PC-9 (cell line): ENCODE results near the gene NUP210. TPM values are rescaled to one million over a fixed set of nuclear protein-coding genes. Genes with fewer than 3 reads are reported as not detected.

Source experiments
- BruUV-seq: library from RNA; stranded (reverse); fragments of 400-500 nt; replicated peaks from 2 replicates; lab custom pipeline; 2021; lab: Mats Ljungman, UMichigan
- CTCF ChIA-PET: fragments of 300-600 bp; sonication (Branson Sonifier 250); formaldehyde crosslinking; loops from one replicate; lab custom pipeline; 2022; ENCODE audit warnings: antibody characterized with exemption; lab: Charles Lee
- POLR2A ChIA-PET: fragments of 300-600 bp; sonication (Branson Sonifier 250); formaldehyde crosslinking; loops from one replicate; lab custom pipeline; 2022; ENCODE audit warnings: antibody characterized with exemption; ENCODE audit not compliant: unreplicated experiment; lab: Charles Lee
- DNase-seq, 2 experiments: peaks; one replicate each; pipeline versions ENCODE4 v3.0.0 to v3.0.0-alpha.2; 2015 to 2022; ENCODE audit warnings: mixed read lengths in 1 of 2
- H2AFZ ChIP-seq: fragments of 200-600 bp; sonication (generic); 2 replicates; pipeline ENCODE4 v1.8.1; 2017; ENCODE audit warnings: antibody characterized with exemption
- H3F3A ChIP-seq: fragments of 200-600 bp; sonication (generic); 2 replicates; pipeline ENCODE4 v1.8.1; 2017; ENCODE audit warnings: antibody characterized with exemption, mild to moderate bottlenecking, low read depth; ENCODE audit not compliant: insufficient read depth
- H3K27ac ChIP-seq: fragments of 200-600 bp; sonication (generic); 2 replicates; pipeline ENCODE4 v1.6.1; 2016; ENCODE audit warnings: mixed run types
- H3K27me3 ChIP-seq: fragments of 200-600 bp; sonication (generic); 2 replicates; pipeline ENCODE4 v1.6.1; 2016; ENCODE audit warnings: low read depth, mixed run types; ENCODE audit not compliant: insufficient read depth
- H3K36me3 ChIP-seq: fragments of 200-600 bp; sonication (generic); 2 replicates; pipeline ENCODE4 v1.6.1; 2016; ENCODE audit warnings: low read depth, mixed run types
- H3K4me1 ChIP-seq: fragments of 200-600 bp; sonication (generic); replicated peaks from 2 replicates; pipeline ENCODE4 v1.6.1; 2016; ENCODE audit warnings: mixed run types; ENCODE audit not compliant: insufficient read depth
- H3K4me2 ChIP-seq: fragments of 200-600 bp; sonication (generic); 2 replicates; pipeline ENCODE4 v1.6.1; 2017; ENCODE audit warnings: mixed run types
- H3K4me3 ChIP-seq: fragments of 200-600 bp; sonication (generic); 2 replicates; pipeline ENCODE4 v1.6.1; 2016; ENCODE audit warnings: mixed run types
- H3K79me2 ChIP-seq: fragments of 200-600 bp; sonication (generic); 2 replicates; pipeline ENCODE4 v1.6.1; 2017; ENCODE audit warnings: low read depth, mixed run types
- H3K9me2 ChIP-seq: fragments of 200-600 bp; sonication (generic); 2 replicates; pipeline ENCODE4 v1.8.1; 2017; ENCODE audit warnings: mild to moderate bottlenecking; ENCODE audit not compliant: insufficient read depth
- H3K9me3 ChIP-seq: fragments of 200-600 bp; sonication (generic); 2 replicates; pipeline ENCODE4 v1.8.1; 2016; ENCODE audit warnings: low read depth; ENCODE audit not compliant: insufficient read depth
- H4K20me1 ChIP-seq: fragments of 200-600 bp; sonication (generic); 2 replicates; pipeline ENCODE4 v1.8.1; 2017; ENCODE audit not compliant: insufficient read depth
- CTCF ChIP-seq: fragments of 200-600 bp; sonication (generic); conservative IDR thresholded peaks from 2 replicates; pipeline ENCODE4 v1.6.1; 2017; ENCODE audit warnings: mixed run types, antibody characterized with exemption, mild to moderate bottlenecking, moderate library complexity
- EZH2 ChIP-seq: fragments of 200-600 bp; sonication (generic); IDR thresholded peaks from 2 replicates; pipeline ENCODE4 v1.8.0; 2017; ENCODE audit warnings: antibody characterized with exemption, low read depth
- intact Hi-C: fragments of 100-400 bp; cut with micrococcal nuclease; formaldehyde crosslinking; loops from one replicate; pipeline ENCODE4 v1.10.0; 2022; ENCODE audit not compliant: unreplicated experiment
- total RNA-seq: library from RNA; stranded (reverse); gene quantifications from 2 replicates; pipeline ENCODE4 v1.2.3, GENCODE V29; 2021

NUP210 gene
- total RNA-seq, 1 experiment from 2014 or later: 84.0 TPM

- no peaks in the 10 kb centered on the region for H3K9me3 ChIP-seq
- peaks cover 13% of the 10 kb centered on the region for H3K36me3 ChIP-seq
- no peaks in the 10 kb centered on the region for H3F3A ChIP-seq
- ChIA-PET CTCF (no interaction called here), POLR2A (interaction anchor here (0.6 kb wide), 1 partner anchor 18 kb away, joined by 3 read pairs; no protein-coding TSS in a partner anchor)
- intact Hi-C loops: no loop called here
- H3K27me3 ChIP-seq: no peaks in the 10 kb centered on the region
- peaks cover 5% of the 10 kb centered on the region for H4K20me1 ChIP-seq
- TF ChIP-seq CTCF: no peak
- no peak for TF ChIP-seq EZH2
- H3K27ac ChIP-seq: no peak overlapping the region
- H3K4me3 ChIP-seq: no peak overlapping the region
- H3K9me2 ChIP-seq: no peaks in the 10 kb centered on the region
- BruUV-seq: no TSS peak
- no peaks in the 10 kb centered on the region for H3K4me1 ChIP-seq
- no peaks in the 10 kb centered on the region for H3K79me2 ChIP-seq
- no peak overlapping the region for H2AFZ ChIP-seq
- no peak for DNase-seq
- H3K4me2 ChIP-seq: no peak overlapping the region
Observed at GRCh38 chr3:13393427-13394360, 26.4 kb downstream of the NUP210 start.

- Histone ChIP-seq H3K4me2 (no peak overlapping the region), H3K4me1 (no peaks in the 10 kb centered on the region), H4K20me1 (no peaks in the 10 kb centered on the region), H3K4me3 (no peak overlapping the region), H3K9me2 (no peaks in the 10 kb centered on the region), H3K36me3 (peaks cover 27% of the 10 kb centered on the region), H3F3A (no peaks in the 10 kb centered on the region), H3K9me3 (no peaks in the 10 kb centered on the region), H3K79me2 (no peaks in the 10 kb centered on the region), H3K27ac (no peak overlapping the region), H3K27me3 (no peaks in the 10 kb centered on the region), H2AFZ (no peak overlapping the region)
- CTCF ChIA-PET: no interaction called here
- BruUV-seq: no TSS peak
- POLR2A ChIA-PET: no interaction called here
- intact Hi-C loops: no loop called here
- TF ChIP-seq CTCF (peak; percentile 42; the same call in 1 of the 2 replicates), EZH2 (no peak)
- DNase-seq: no peak
Observed at GRCh38 chr3:13391308-13391707, 28.8 kb downstream of the NUP210 start.

GRCh38 chr3:13389378-13389777, 30.7 kb downstream of the NUP210 start:
- Histone ChIP-seq H3K4me3 (no peak overlapping the region), H3K9me3 (no peaks in the 10 kb centered on the region), H3K36me3 (peaks cover 30% of the 10 kb centered on the region), H2AFZ (no peak overlapping the region), H3K9me2 (no peaks in the 10 kb centered on the region; the same call in 1 of the 2 replicates), H3K4me2 (no peak overlapping the region), H3K27ac (no peak overlapping the region), H3F3A (no peaks in the 10 kb centered on the region; the same call in 1 of the 2 replicates), H3K4me1 (no peaks in the 10 kb centered on the region), H3K27me3 (no peaks in the 10 kb centered on the region), H3K79me2 (no peaks in the 10 kb centered on the region), H4K20me1 (no peaks in the 10 kb centered on the region)
- ChIA-PET POLR2A (no interaction called here), CTCF (no interaction called here)
- TF ChIP-seq CTCF (no peak), EZH2 (no peak)
- intact Hi-C loops: no loop called here
- BruUV-seq: no TSS peak
- DNase-seq: no peak
